GM13977 (cell line): ENCODE results near the gene INPP4A.

ENCODE experiments used
- DNase-seq: peaks from one replicate; pipeline ENCODE4 v3.0.0; 2012; ENCODE audit warnings: low spot score
- CTCF ChIP-seq: IDR thresholded peaks from 2 replicates; pipeline ENCODE4 v1.5.1; 2012; ENCODE audit warnings: mild to moderate bottlenecking, control low read depth; ENCODE audit not compliant: insufficient read depth; ENCODE audit errors: extremely low read depth, missing control alignments
- in situ Hi-C: fragments of 300-500 bp; cut with MboI; formaldehyde crosslinking; loops from one replicate; pipeline ENCODE4 v1.12.0; 2022; ENCODE audit warnings: low sequenced_read_pairs, low pct_unique_long_range_greater_than_20kb, mixed read lengths, inconsistent platforms; ENCODE audit not compliant: unreplicated experiment

The INPP4A gene

DNA sequence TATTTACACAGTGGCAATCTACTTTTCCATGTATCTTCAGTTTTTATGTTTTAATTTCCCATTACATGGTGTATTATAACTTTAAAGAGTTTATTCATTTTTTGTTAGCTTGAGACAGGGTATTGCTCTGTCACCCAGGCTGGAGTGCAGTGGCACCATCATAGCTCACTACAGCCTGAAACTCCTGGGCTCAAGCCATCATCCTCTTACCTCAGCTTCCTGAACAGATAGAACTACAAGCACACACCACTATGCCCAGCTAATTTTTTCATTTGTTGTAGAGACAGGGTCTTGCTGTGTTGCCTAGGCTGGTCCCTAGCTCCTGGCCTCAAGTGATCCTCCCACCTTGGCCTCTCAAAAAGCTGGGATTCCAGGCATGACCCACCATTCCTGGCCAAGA is 96.8 kb downstream of the INPP4A start:
- DNase-seq = no peak
- TF ChIP-seq CTCF = no peak
- in situ Hi-C loops = no loop called here

GRCh38 chr2:98541906-98542305 is 97.2 kb downstream of the INPP4A start:
- no peak for TF ChIP-seq CTCF
- in situ Hi-C loops = no loop called here
- no peak for DNase-seq

DNA sequence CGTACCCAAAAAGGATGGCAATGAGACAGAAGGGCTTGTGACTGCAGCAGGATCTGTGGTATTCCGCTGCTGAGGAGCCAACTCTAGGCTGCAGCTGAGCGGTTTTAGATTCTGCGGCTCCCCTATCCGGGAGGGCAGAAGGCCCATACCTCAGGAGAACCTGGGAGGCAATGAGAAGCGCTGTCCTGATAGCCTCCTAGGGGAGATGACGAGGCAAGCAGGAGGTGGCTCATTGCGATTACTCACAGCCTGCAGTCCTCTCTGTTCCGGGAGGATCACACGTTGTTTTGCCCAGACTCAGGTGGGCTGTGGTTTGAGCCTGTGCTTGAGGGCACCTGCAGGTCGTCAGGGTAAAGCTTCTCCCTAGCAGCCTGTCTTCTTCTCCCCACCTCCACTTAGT is 98.6 kb downstream of the INPP4A start:
- TF ChIP-seq CTCF = no peak
- in situ Hi-C loops = no loop called here
- DNase-seq = no peak

DNA sequence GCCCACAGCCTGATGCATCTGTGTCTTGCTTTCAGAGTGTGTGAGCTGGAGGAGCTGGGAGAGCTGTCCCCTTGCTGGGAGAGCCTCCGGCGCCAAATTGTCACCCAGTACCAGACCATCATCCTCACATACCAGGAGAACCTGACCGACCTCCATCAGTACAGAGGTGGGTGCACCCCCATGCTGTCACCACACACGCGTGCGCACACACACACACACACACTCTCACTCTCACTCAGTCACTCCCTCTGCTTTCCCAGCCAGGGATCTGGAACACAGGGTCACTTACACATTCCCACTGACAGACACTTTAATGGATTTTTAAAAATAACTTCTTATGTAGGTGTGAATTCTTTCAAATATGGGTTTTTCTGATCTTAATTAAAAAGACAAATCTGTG is 99.2 kb downstream of the INPP4A start:
- in situ Hi-C loops = no loop called here
- TF ChIP-seq CTCF = no peak
- no peak for DNase-seq

DNA sequence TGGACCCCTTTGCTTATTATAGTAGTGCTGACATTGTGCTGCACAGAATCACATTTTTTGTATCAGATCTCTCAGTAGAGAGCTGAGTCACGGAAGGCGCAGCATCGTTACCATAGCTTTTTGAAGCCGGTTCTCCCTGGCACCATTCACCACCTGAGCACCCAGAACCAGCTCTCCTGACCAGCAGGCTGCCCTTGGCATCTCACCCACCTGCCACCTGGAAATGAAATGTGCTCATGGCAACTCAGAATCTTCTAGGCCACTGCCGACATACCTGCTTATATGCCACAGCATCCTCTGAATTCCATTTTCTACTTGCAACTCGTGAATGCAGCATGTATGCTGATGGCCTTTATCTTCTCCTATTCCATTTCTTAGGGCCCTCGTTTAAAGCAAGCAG is 100.9 kb downstream of the INPP4A start:
- DNase-seq = no peak
- no peak for TF ChIP-seq CTCF
- in situ Hi-C loops = no loop called here

- no peak for TF ChIP-seq CTCF
- in situ Hi-C loops = no loop called here
- no peak for DNase-seq
Measured at GRCh38 chr2:98546186-98546585, 101.5 kb downstream of the INPP4A start.
